Left lung (tissue), 10 donors: ENCODE data around the gene DMD. TPM values are rescaled to one million over a fixed set of nuclear protein-coding genes. Genes with fewer than 3 reads are reported as not detected.

ENCODE experiments used
- ATAC-seq: fragments of 200-7000 bp; cut with Tn5 transposase; one replicate; pipeline ENCODE4 v1.9.1; 2020; ENCODE audit warnings: moderate library complexity
- DNase-seq, 4 donors: peaks; one replicate each; pipeline ENCODE4 v3.0.0-alpha.2; 2013 to 2020
- H3K27ac ChIP-seq, 2 donors: fragments of 200-600 bp; sonication (generic) in 1 of 2; one replicate each; pipeline versions ENCODE4 v1.5.0 to v1.8.0; 2020 to 2021
- H3K27me3 ChIP-seq, 2 donors: fragments of 200-600 bp; sonication (generic) in 1 of 2; one replicate each; pipeline versions ENCODE4 v1.5.0 to v1.8.0; 2020 to 2021
- H3K36me3 ChIP-seq, 2 donors: fragments of 200-600 bp; sonication (generic) in 1 of 2; one replicate each; pipeline versions ENCODE4 v1.5.0 to v1.8.0; 2020 to 2021
- H3K4me1 ChIP-seq, 2 donors: fragments of 200-600 bp; one replicate each; pipeline ENCODE4 v1.8.0; 2021
- H3K4me3 ChIP-seq, 2 donors: fragments of 200-600 bp; sonication (generic) in 1 of 2; one replicate each; pipeline versions ENCODE4 v1.5.0 to v1.8.0; 2020 to 2021; ENCODE audit warnings: mild to moderate bottlenecking in 1 of 2
- H3K9me3 ChIP-seq, 2 donors: fragments of 200-600 bp; sonication (generic) in 1 of 2; one replicate each; pipeline versions ENCODE4 v1.5.0 to v1.8.0; 2020 to 2021
- CTCF ChIP-seq, 2 donors: fragments of 200-600 bp; sonication (generic) in 1 of 2; IDR thresholded peaks; one replicate each; pipeline versions ENCODE4 v1.5.0 to v1.8.0; 2021; ENCODE audit warnings: antibody characterized with exemption in 2 of 2
- intact Hi-C, 2 donors: fragments of 100-400 bp; cut with DNase I; formaldehyde crosslinking; loops; one replicate each; pipeline versions ENCODE4 v1.11.2 to v1.14.2; 2022
- polyA plus RNA-seq, 6 donors: library from polyadenylated mRNA; unstranded; fragments of 120-200 nt; gene quantifications; one replicate each; pipeline ENCODE4 v1.2.1, GENCODE V29; 2013; ENCODE audit not compliant: insufficient read length in 6 of 6
- total RNA-seq, 2 donors: library from RNA; stranded (reverse); fragmentation: NEBNext Ultra II Directional; extraction: Animal tissue kit (Norgen Biotek cat#: 25700); gene quantifications; one replicate each; pipeline ENCODE4 v1.2.1, GENCODE V29; 2021
- donor health status: DM: no; HTN: yes; CAD: no.
- donor health status: DM: no; HTN: no; CAD: no.

DMD gene
- total and polyA plus RNA-seq, 8 donors: 16.6 to 68.8 (median 54.0) TPM

GRCh38 chrX:31356275-31357212 lies 1854.8 kb downstream of the DMD start:
- Histone ChIP-seq H3K4me3 (no peak overlapping the region), H3K27ac (no peak overlapping the region), H3K9me3 (no peaks in the 10 kb centered on the region), H3K4me1 (no peaks in the 10 kb centered on the region), H3K36me3 (no peaks in the 10 kb centered on the region), H3K27me3 (no peaks in the 10 kb centered on the region)
- no peak for TF ChIP-seq CTCF (IDR thresholded peaks at IDR 0.05)
- intact Hi-C loops: no loop called here
- no peak for DNase-seq
- ATAC-seq: no peak

- Histone ChIP-seq H3K27me3 (no peaks in the 10 kb centered on the region), H3K4me3 (no peak overlapping the region), H3K4me1 (no peaks in the 10 kb centered on the region), H3K36me3 (no peaks in the 10 kb centered on the region), H3K9me3 (no peaks in the 10 kb centered on the region), H3K27ac (no peak overlapping the region)
- intact Hi-C loops: no loop called here
- DNase-seq: no peak
- no peak for TF ChIP-seq CTCF (IDR thresholded peaks at IDR 0.05)
- no peak for ATAC-seq
Measured at GRCh38 chrX:31355206-31355955, 1856.0 kb downstream of the DMD start.

GRCh38 chrX:31353095-31353494 lies 1858.3 kb downstream of the DMD start:
- Histone ChIP-seq H3K27ac (no peak overlapping the region), H3K27me3 (no peaks in the 10 kb centered on the region), H3K4me1 (no peaks in the 10 kb centered on the region), H3K4me3 (no peak overlapping the region), H3K9me3 (no peaks in the 10 kb centered on the region), H3K36me3 (no peaks in the 10 kb centered on the region)
- ATAC-seq (no peak), DNase-seq (no peak)
- intact Hi-C loops: no loop called here
- TF ChIP-seq CTCF (IDR thresholded peaks at IDR 0.05): no peak

GRCh38 chrX:31350808-31351074 lies 1860.6 kb downstream of the DMD start:
- ATAC-seq (no peak), DNase-seq (no peak)
- Histone ChIP-seq H3K4me3 (no peak overlapping the region), H3K27me3 (no peaks in the 10 kb centered on the region), H3K27ac (no peak overlapping the region), H3K36me3 (no peaks in the 10 kb centered on the region), H3K9me3 (no peaks in the 10 kb centered on the region), H3K4me1 (no peaks in the 10 kb centered on the region)
- intact Hi-C loops: no loop called here
- TF ChIP-seq CTCF (IDR thresholded peaks at IDR 0.05): no peak

GRCh38 chrX:31349515-31349914 lies 1861.8 kb downstream of the DMD start:
- H3K4me3 ChIP-seq: no peak overlapping the region
- no peaks in the 10 kb centered on the region for H3K4me1 ChIP-seq
- TF ChIP-seq CTCF (IDR thresholded peaks at IDR 0.05): no peak
- no peak for DNase-seq
- no peaks in the 10 kb centered on the region for H3K36me3 ChIP-seq
- H3K27ac ChIP-seq: no peak overlapping the region
- no peaks in the 10 kb centered on the region for H3K9me3 ChIP-seq
- intact Hi-C loops: no loop called here
- no peak for ATAC-seq
- no peaks in the 10 kb centered on the region for H3K27me3 ChIP-seq
